GM12878 (cell line): ENCODE results near the gene TRIAP1. TPM values are rescaled to one million over a fixed set of nuclear protein-coding genes. Genes with fewer than 3 reads are reported as not detected.

Experiments used
- CHD1 ChIP-seq: IDR thresholded peaks from 2 replicates; pipeline ENCODE4 v1.6.1; 2012; ENCODE audit warnings: low read depth, low read length, improper control_type of control experiment
- CUX1 ChIP-seq: IDR thresholded peaks from 2 replicates; pipeline ENCODE4 v1.6.1; 2012; ENCODE audit warnings: improper control_type of control experiment, low read depth, low read length; ENCODE audit not compliant: insufficient replicate concordance
- E2F8 ChIP-seq: fragments of 450-650 bp; IDR thresholded peaks from 2 replicates; pipeline ENCODE4 v1.6.1; 2018; ENCODE audit warnings: mild to moderate bottlenecking, low read depth, moderate library complexity; ENCODE audit not compliant: partially characterized antibody
- KAT2A ChIP-seq: conservative IDR thresholded peaks from 2 replicates; pipeline ENCODE4 v1.6.1; 2011; ENCODE audit warnings: low read depth, low read length; ENCODE audit not compliant: control insufficient read depth
- KDM1A ChIP-seq: fragments of 200-600 bp; sonication (generic); IDR thresholded peaks from 2 replicates; pipeline ENCODE4 v1.6.1; 2016; ENCODE audit warnings: borderline replicate concordance
- SPI1 ChIP-seq: IDR thresholded peaks from 2 replicates; pipeline ENCODE4 v1.6.1; 2011; ENCODE audit warnings: low read depth, mild to moderate bottlenecking, low read length, moderate library complexity, borderline replicate concordance; ENCODE audit not compliant: insufficient read depth
- TBL1XR1 ChIP-seq: IDR thresholded peaks from 2 replicates; pipeline ENCODE4 v1.6.1; 2012; ENCODE audit warnings: low read depth, low read length, improper control_type of control experiment
- TCF12 ChIP-seq: IDR thresholded peaks from 2 replicates; pipeline ENCODE4 v1.6.1; 2011; ENCODE audit warnings: low read depth, mild to moderate bottlenecking, low read length
- ZNF687 ChIP-seq: fragments of 450-650 bp; IDR thresholded peaks from 2 replicates; pipeline ENCODE4 v1.6.1; 2017; ENCODE audit warnings: mild to moderate bottlenecking, moderate library complexity
- polyA plus RNA-seq, 11 experiments: library from polyadenylated mRNA; depleted of rRNA in 4 of 11; unstranded in 6 of 11; stranded (reverse) in 5 of 11; fragments of >200 nt; fragmentation: Nextera tagmentation in 4 of 11; fragmentation: Illumina TruSeq in 1 of 11; extraction: Ambion mirVana in 4 of 11; extraction: Trizol in 1 of 11; gene quantifications; 1 replicate in 1 of 11; 2 replicates in 10 of 11; pipeline versions ENCODE4 v1.2.1 to v1.2.3, GENCODE V29; 2011 to 2016; ENCODE audit warnings: inconsistent platforms in 2 of 11, missing spikeins in 2 of 11, low read depth in 1 of 11
- total RNA-seq, 4 experiments: library from RNA; depleted of rRNA in 3 of 4; stranded (reverse); fragments of >200 nt in 3 of 4; fragmentation: Illumina TruSeq in 1 of 4; extraction: Trizol in 1 of 4; gene quantifications; 2 replicates each; pipeline versions ENCODE4 v1.2.1 to v1.2.3, GENCODE V29; 2013 to 2021
- TF ChIP-seq, protein P1 (sequence below): fragments of 150-350 bp; IDR thresholded peaks from 2 replicates; pipeline ENCODE4 v1.6.1; 2014; ENCODE audit warnings: mild to moderate bottlenecking, low read depth, low read length
- TF ChIP-seq, protein P2 (sequence below): IDR thresholded peaks from 2 replicates; pipeline ENCODE4 v1.6.1; 2012; ENCODE audit warnings: low read depth, low read length, improper control_type of control experiment

Gene TRIAP1
- total and polyA plus RNA-seq, 10 of the 15 experiments (the other 5 are each of a cell fraction or from before 2014, with no cell fraction given): 44.8 to 346 (median 80.8) TPM

GRCh38 chr12:120437735-120438494, 8.3 kb downstream of the TRIAP1 start, which contains the start of gene COX6A1 (continued):
- TF ChIP-seq, protein P1, sequence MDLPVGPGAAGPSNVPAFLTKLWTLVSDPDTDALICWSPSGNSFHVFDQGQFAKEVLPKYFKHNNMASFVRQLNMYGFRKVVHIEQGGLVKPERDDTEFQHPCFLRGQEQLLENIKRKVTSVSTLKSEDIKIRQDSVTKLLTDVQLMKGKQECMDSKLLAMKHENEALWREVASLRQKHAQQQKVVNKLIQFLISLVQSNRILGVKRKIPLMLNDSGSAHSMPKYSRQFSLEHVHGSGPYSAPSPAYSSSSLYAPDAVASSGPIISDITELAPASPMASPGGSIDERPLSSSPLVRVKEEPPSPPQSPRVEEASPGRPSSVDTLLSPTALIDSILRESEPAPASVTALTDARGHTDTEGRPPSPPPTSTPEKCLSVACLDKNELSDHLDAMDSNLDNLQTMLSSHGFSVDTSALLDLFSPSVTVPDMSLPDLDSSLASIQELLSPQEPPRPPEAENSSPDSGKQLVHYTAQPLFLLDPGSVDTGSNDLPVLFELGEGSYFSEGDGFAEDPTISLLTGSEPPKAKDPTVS: no peak
- TF ChIP-seq, protein P2, sequence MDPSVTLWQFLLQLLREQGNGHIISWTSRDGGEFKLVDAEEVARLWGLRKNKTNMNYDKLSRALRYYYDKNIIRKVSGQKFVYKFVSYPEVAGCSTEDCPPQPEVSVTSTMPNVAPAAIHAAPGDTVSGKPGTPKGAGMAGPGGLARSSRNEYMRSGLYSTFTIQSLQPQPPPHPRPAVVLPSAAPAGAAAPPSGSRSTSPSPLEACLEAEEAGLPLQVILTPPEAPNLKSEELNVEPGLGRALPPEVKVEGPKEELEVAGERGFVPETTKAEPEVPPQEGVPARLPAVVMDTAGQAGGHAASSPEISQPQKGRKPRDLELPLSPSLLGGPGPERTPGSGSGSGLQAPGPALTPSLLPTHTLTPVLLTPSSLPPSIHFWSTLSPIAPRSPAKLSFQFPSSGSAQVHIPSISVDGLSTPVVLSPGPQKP: peak; percentile 96
- TF ChIP-seq CUX1 (no peak), ZNF687 (no peak), E2F8 (no peak), KDM1A (no peak), CHD1 (no peak), TCF12 (peak; percentile 24; the same call in 1 of the 2 replicates), TBL1XR1 (no peak), SPI1 (peak; percentile 80), KAT2A (no peak)
